ENCODE measurements around the gene YDJC.

GRCh38 chr22:21592422-21592821 is 37.4 kb downstream of the YDJC start:
- TF ChIP-seq, protein P1, sequence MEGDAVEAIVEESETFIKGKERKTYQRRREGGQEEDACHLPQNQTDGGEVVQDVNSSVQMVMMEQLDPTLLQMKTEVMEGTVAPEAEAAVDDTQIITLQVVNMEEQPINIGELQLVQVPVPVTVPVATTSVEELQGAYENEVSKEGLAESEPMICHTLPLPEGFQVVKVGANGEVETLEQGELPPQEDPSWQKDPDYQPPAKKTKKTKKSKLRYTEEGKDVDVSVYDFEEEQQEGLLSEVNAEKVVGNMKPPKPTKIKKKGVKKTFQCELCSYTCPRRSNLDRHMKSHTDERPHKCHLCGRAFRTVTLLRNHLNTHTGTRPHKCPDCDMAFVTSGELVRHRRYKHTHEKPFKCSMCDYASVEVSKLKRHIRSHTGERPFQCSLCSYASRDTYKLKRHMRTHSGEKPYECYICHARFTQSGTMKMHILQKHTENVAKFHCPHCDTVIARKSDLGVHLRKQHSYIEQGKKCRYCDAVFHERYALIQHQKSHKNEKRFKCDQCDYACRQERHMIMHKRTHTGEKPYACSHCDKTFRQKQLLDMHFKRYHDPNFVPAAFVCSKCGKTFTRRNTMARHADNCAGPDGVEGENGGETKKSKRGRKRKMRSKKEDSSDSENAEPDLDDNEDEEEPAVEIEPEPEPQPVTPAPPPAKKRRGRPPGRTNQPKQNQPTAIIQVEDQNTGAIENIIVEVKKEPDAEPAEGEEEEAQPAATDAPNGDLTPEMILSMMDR (conservative IDR thresholded peaks at IDR 0.05): no peak
- no peak for TF ChIP-seq ZFX (IDR thresholded peaks at IDR 0.05)

Measured in C4-2B (cell line).